ENCODE data around the gene DAGLA.

The DAGLA gene

GRCh38 chr11:61709572-61709971 is 29.4 kb downstream of the DAGLA start:
- no peak overlapping the region for H2BK12ac ChIP-seq (ENCODE audit: low read length)
- no peaks in the 10 kb centered on the region for H3K9me3 ChIP-seq (ENCODE audit: insufficient read depth, low read depth, low read length)
- H3K4me2 ChIP-seq (ENCODE audit: low read length): no peak overlapping the region
- no peak overlapping the region for H3K9ac ChIP-seq (ENCODE audit: low read length)
- no peak overlapping the region for H2AK5ac ChIP-seq (ENCODE audit: low read length)
- WGBS (ENCODE audit: extremely low coverage, insufficient coverage, insufficient read length): no CpG with 5 or more reads among the region's 7 CpGs
- no peaks in the 10 kb centered on the region for H3K79me2 ChIP-seq (ENCODE audit: control insufficient read depth, insufficient read depth, low read length, poor library complexity)
- no peak overlapping the region for H4K12ac ChIP-seq (ENCODE audit: low read depth, low read length)
- H3K18ac ChIP-seq (ENCODE audit: low read length): no peak overlapping the region
- no peak overlapping the region for H2AFZ ChIP-seq (ENCODE audit: insufficient read depth, low read length, poor library complexity)
- no peak overlapping the region for H3K23ac ChIP-seq (ENCODE audit: low read length)
- no peaks in the 10 kb centered on the region for H3K4me1 ChIP-seq (ENCODE audit: control insufficient read depth in 1 of 2, insufficient read depth in 2 of 2, low read length in 2 of 2)
- H2BK120ac ChIP-seq (ENCODE audit: insufficient read depth, low read length, poor library complexity): no peak overlapping the region
- no peaks in the 10 kb centered on the region for H3K79me1 ChIP-seq (ENCODE audit: low read length)
- H3K4ac ChIP-seq (ENCODE audit: low read depth, low read length): no peak overlapping the region
- no peak overlapping the region for H3K4me3 ChIP-seq (ENCODE audit: low read depth, low read length)
- no peak overlapping the region for H2BK5ac ChIP-seq (ENCODE audit: low read depth, low read length, poor library complexity)
- no peaks in the 10 kb centered on the region for H3K27me3 ChIP-seq (ENCODE audit: insufficient read depth, low read length)
- no peak overlapping the region for H4K8ac ChIP-seq (ENCODE audit: low read depth, low read length)
- no peak overlapping the region for H3K27ac ChIP-seq (ENCODE audit: low read depth, low read length)
- no peak for DNase-seq
- no peak overlapping the region for H4K91ac ChIP-seq (ENCODE audit: low read depth, low read length)
- no peak overlapping the region for H3K14ac ChIP-seq (ENCODE audit: low read length)
- H3K36me3 ChIP-seq (ENCODE audit: control insufficient read depth in 1 of 2, insufficient read depth in 2 of 2, low read length in 2 of 2): no peaks in the 10 kb centered on the region

- H3K4me1 ChIP-seq (ENCODE audit: control insufficient read depth in 1 of 2, insufficient read depth in 2 of 2, low read length in 2 of 2): no peaks in the 10 kb centered on the region
- H3K4ac ChIP-seq (ENCODE audit: low read depth, low read length): no peak overlapping the region
- no peak overlapping the region for H3K4me2 ChIP-seq (ENCODE audit: low read length)
- no peak overlapping the region for H3K9ac ChIP-seq (ENCODE audit: low read length)
- no peak overlapping the region for H3K14ac ChIP-seq (ENCODE audit: low read length)
- no peak overlapping the region for H4K8ac ChIP-seq (ENCODE audit: low read depth, low read length)
- no peak overlapping the region for H2AFZ ChIP-seq (ENCODE audit: insufficient read depth, low read length, poor library complexity)
- H4K91ac ChIP-seq (ENCODE audit: low read depth, low read length): no peak overlapping the region
- H3K18ac ChIP-seq (ENCODE audit: low read length): no peak overlapping the region
- WGBS (ENCODE audit: extremely low coverage, insufficient coverage, insufficient read length): no CpG with 5 or more reads among the region's 7 CpGs
- H2AK5ac ChIP-seq (ENCODE audit: low read length): no peak overlapping the region
- no peaks in the 10 kb centered on the region for H3K36me3 ChIP-seq (ENCODE audit: control insufficient read depth in 1 of 2, insufficient read depth in 2 of 2, low read length in 2 of 2)
- H4K12ac ChIP-seq (ENCODE audit: low read depth, low read length): no peak overlapping the region
- H3K27me3 ChIP-seq (ENCODE audit: insufficient read depth, low read length): no peaks in the 10 kb centered on the region
- no peaks in the 10 kb centered on the region for H3K79me1 ChIP-seq (ENCODE audit: low read length)
- H3K4me3 ChIP-seq (ENCODE audit: low read depth, low read length): no peak overlapping the region
- DNase-seq: no peak
- no peak overlapping the region for H2BK5ac ChIP-seq (ENCODE audit: low read depth, low read length, poor library complexity)
- no peak overlapping the region for H3K23ac ChIP-seq (ENCODE audit: low read length)
- H2BK120ac ChIP-seq (ENCODE audit: insufficient read depth, low read length, poor library complexity): no peak overlapping the region
- H3K27ac ChIP-seq (ENCODE audit: low read depth, low read length): no peak overlapping the region
- no peaks in the 10 kb centered on the region for H3K9me3 ChIP-seq (ENCODE audit: insufficient read depth, low read depth, low read length)
- H3K79me2 ChIP-seq (ENCODE audit: control insufficient read depth, insufficient read depth, low read length, poor library complexity): no peaks in the 10 kb centered on the region
- no peak overlapping the region for H2BK12ac ChIP-seq (ENCODE audit: low read length)
Observed at GRCh38 chr11:61710019-61710418, 29.8 kb downstream of the DAGLA start.

- Histone ChIP-seq H3K9me3 (ENCODE audit: insufficient read depth, low read depth, low read length) (no peaks in the 10 kb centered on the region), H4K91ac (ENCODE audit: low read depth, low read length) (no peak overlapping the region), H3K27me3 (ENCODE audit: insufficient read depth, low read length) (no peaks in the 10 kb centered on the region), H3K79me1 (ENCODE audit: low read length) (no peaks in the 10 kb centered on the region), H3K23ac (ENCODE audit: low read length) (no peak overlapping the region), H3K4me3 (ENCODE audit: low read depth, low read length) (no peak overlapping the region), H2BK5ac (ENCODE audit: low read depth, low read length, poor library complexity) (no peak overlapping the region), H3K14ac (ENCODE audit: low read length) (no peak overlapping the region), H4K12ac (ENCODE audit: low read depth, low read length) (no peak overlapping the region), H3K4ac (ENCODE audit: low read depth, low read length) (no peak overlapping the region), H3K27ac (ENCODE audit: low read depth, low read length) (no peak overlapping the region), H2AFZ (ENCODE audit: insufficient read depth, low read length, poor library complexity) (no peak overlapping the region), H3K79me2 (ENCODE audit: control insufficient read depth, insufficient read depth, low read length, poor library complexity) (no peaks in the 10 kb centered on the region), H3K36me3 (ENCODE audit: control insufficient read depth in 1 of 2, insufficient read depth in 2 of 2, low read length in 2 of 2) (no peaks in the 10 kb centered on the region), H2AK5ac (ENCODE audit: low read length) (no peak overlapping the region), H3K4me2 (ENCODE audit: low read length) (no peak overlapping the region), H3K18ac (ENCODE audit: low read length) (no peak overlapping the region), H3K9ac (ENCODE audit: low read length) (no peak overlapping the region), H2BK120ac (ENCODE audit: insufficient read depth, low read length, poor library complexity) (no peak overlapping the region), H3K4me1 (ENCODE audit: control insufficient read depth in 1 of 2, insufficient read depth in 2 of 2, low read length in 2 of 2) (no peaks in the 10 kb centered on the region), H4K8ac (ENCODE audit: low read depth, low read length) (no peak overlapping the region), H2BK12ac (ENCODE audit: low read length) (no peak overlapping the region)
- WGBS (ENCODE audit: extremely low coverage, insufficient coverage, insufficient read length): no CpG with 5 or more reads among the region's 14 CpGs
- DNase-seq: no peak
Observed at GRCh38 chr11:61711037-61711436, 30.8 kb downstream of the DAGLA start.

GRCh38 chr11:61711498-61711897 is 31.3 kb downstream of the DAGLA start:
- Histone ChIP-seq H3K4me3 (ENCODE audit: low read depth, low read length) (no peak overlapping the region), H2AK5ac (ENCODE audit: low read length) (no peak overlapping the region)
- no CpG with 5 or more reads among the region's 6 CpGs for WGBS (ENCODE audit: extremely low coverage, insufficient coverage, insufficient read length)

More at GRCh38 chr11:61711498-61711897, 31.3 kb downstream of the DAGLA start:
- H3K4me1 ChIP-seq (ENCODE audit: control insufficient read depth in 1 of 2, insufficient read depth in 2 of 2, low read length in 2 of 2): no peaks in the 10 kb centered on the region
- no peak overlapping the region for H3K27ac ChIP-seq (ENCODE audit: low read depth, low read length)
- no peak overlapping the region for H2BK12ac ChIP-seq (ENCODE audit: low read length)
- no peak for DNase-seq
- no peak overlapping the region for H2BK5ac ChIP-seq (ENCODE audit: low read depth, low read length, poor library complexity)
- no peak overlapping the region for H3K14ac ChIP-seq (ENCODE audit: low read length)
- H3K9me3 ChIP-seq (ENCODE audit: insufficient read depth, low read depth, low read length): no peaks in the 10 kb centered on the region
- H3K9ac ChIP-seq (ENCODE audit: low read length): no peak overlapping the region
- no peak overlapping the region for H4K12ac ChIP-seq (ENCODE audit: low read depth, low read length)
- H3K36me3 ChIP-seq (ENCODE audit: control insufficient read depth in 1 of 2, insufficient read depth in 2 of 2, low read length in 2 of 2): no peaks in the 10 kb centered on the region
- no peaks in the 10 kb centered on the region for H3K27me3 ChIP-seq (ENCODE audit: insufficient read depth, low read length)
- H3K79me2 ChIP-seq (ENCODE audit: control insufficient read depth, insufficient read depth, low read length, poor library complexity): no peaks in the 10 kb centered on the region
- H3K23ac ChIP-seq (ENCODE audit: low read length): no peak overlapping the region
- no peak overlapping the region for H4K8ac ChIP-seq (ENCODE audit: low read depth, low read length)
- H3K18ac ChIP-seq (ENCODE audit: low read length): no peak overlapping the region
- no peak overlapping the region for H2BK120ac ChIP-seq (ENCODE audit: insufficient read depth, low read length, poor library complexity)
- H3K79me1 ChIP-seq (ENCODE audit: low read length): no peaks in the 10 kb centered on the region
- H3K4ac ChIP-seq (ENCODE audit: low read depth, low read length): no peak overlapping the region
- H3K4me2 ChIP-seq (ENCODE audit: low read length): no peak overlapping the region
- no peak overlapping the region for H2AFZ ChIP-seq (ENCODE audit: insufficient read depth, low read length, poor library complexity)
- H4K91ac ChIP-seq (ENCODE audit: low read depth, low read length): no peak overlapping the region

All from trophoblast cell (in vitro differentiated cells and primary cell).